Measurements from ENCODE around the gene TIMM50. TPM values are rescaled to one million over a fixed set of nuclear protein-coding genes. Genes with fewer than 3 reads are reported as not detected.

TIMM50 gene
- total RNA-seq = 10 to 100 TPM; 66.9 to 97.6 (median 85.6) TPM

DNA sequence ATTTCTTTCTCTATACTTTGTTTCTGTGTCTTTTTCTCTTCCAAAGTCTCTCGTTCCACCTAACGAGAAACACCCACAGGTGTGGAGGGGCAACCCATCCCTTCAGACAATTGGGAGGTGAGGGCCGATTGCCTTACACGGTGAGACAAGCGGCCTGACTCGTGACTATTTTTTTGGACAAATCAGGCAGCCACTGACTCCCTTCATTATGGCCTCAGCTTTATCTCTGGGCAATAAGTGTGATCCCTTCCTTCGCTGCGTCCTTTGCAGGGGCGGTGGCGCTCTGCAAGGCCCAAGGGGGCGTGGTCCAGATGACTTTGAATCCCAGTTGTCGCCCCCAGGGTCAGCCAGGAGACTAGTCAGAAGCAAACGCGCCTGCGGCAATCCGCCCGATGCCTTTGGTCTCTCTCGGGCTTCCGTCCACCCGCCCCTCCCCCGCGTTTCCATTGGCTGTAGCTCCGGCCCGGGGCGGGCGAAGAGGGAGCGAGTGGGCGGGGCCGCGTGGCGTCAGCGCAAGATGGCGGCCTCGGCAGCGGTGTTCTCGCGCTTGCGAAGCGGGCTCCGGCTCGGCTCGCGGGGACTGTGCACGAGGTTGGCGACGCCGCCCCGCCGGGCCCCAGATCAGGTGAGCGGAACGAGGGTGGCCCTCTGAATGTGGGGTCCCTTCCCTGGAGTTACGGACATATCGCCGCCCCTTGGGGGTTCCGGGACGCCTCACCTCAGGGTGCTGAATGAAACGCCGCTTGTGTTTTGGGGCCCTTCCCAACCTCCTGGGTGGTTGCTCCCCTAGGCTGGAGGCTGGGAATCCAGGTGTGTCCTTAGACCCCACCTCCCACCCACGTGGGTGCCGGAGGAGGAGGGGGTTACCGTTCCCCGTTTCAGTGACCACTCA is at the start of gene TIMM50:
Gene TIMM50 (plus strand): TSS at position 502 of the 892 bp plus-strand sequence. CDS start 16 bp downstream, at position 518.
- H3K36me3 ChIP-seq = peaks cover 0 to 33% of the 10 kb centered on the region in 2 donors
- TF ChIP-seq, protein P1, sequence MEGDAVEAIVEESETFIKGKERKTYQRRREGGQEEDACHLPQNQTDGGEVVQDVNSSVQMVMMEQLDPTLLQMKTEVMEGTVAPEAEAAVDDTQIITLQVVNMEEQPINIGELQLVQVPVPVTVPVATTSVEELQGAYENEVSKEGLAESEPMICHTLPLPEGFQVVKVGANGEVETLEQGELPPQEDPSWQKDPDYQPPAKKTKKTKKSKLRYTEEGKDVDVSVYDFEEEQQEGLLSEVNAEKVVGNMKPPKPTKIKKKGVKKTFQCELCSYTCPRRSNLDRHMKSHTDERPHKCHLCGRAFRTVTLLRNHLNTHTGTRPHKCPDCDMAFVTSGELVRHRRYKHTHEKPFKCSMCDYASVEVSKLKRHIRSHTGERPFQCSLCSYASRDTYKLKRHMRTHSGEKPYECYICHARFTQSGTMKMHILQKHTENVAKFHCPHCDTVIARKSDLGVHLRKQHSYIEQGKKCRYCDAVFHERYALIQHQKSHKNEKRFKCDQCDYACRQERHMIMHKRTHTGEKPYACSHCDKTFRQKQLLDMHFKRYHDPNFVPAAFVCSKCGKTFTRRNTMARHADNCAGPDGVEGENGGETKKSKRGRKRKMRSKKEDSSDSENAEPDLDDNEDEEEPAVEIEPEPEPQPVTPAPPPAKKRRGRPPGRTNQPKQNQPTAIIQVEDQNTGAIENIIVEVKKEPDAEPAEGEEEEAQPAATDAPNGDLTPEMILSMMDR (IDR thresholded peaks at IDR 0.05 in 4 of 5, conservative IDR thresholded peaks at IDR 0.05 in 1 of 5) = no peak
- TF ChIP-seq POLR2A (IDR thresholded peaks at IDR 0.05) = peak; percentile 44 to 71
- intact Hi-C loops (cut with DNase I; ENCODE audit: low total_unique reads) (loop anchor here (1.0 to 5.0 kb wide), 4 partner anchors 33 to 356 kb away; partner anchors contain the start of genes EID2B, PAK4 and SAMD4B), in situ Hi-C loops (cut with MboI; ENCODE audit: low sequenced_read_pairs in 4 of 4) (no loop called here)
- ATAC-seq (peak; percentile 97 to 98), DNase-seq (peak; percentile 91 to 97)
- peaks cover 11% of the 10 kb centered on the region in 2 donors for H3K4me1 ChIP-seq
- H3K27me3 ChIP-seq = no peaks in the 10 kb centered on the region
- H3K27ac ChIP-seq = peak within 1 kb of the TSS; percentile 88 to 95 (median 92)
- no peaks in the 10 kb centered on the region for H3K9me3 ChIP-seq
- peak within 1 kb of the TSS; percentile 92 to 100 (median 99) for H3K4me3 ChIP-seq

DNA sequence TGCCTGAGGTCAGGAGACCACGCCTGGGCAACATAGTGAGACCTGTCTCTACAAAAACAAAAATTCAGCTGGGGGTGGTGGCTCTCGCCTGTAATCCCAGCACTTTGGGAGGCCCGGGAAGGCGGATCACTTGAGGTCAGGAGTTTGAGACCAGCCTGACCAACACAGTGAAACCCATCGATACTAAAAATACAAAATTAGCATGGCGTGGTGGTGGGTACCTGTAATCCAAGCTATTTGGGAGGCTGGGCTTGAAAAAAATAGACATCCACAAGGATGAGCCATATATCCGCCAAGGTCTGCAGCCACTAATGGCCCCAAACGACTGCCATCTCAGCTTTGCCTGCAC is 48.0 kb upstream of the TIMM50 start:
- intact Hi-C loops (cut with DNase I; ENCODE audit: low total_unique reads) = loop anchor here (5.0 kb wide), 1 partner anchor 40 kb away; the partner anchor contains the start of genes MED29 and PAF1
- in situ Hi-C loops (cut with MboI; ENCODE audit: low sequenced_read_pairs in 4 of 4) = loop anchor here in 2 of 4 donors (25.0 kb wide), 2 partner anchors 105 to 405 kb away; partner anchors contain the start of genes DYRK1B (in 2 of the 2), FBL (in 2 of the 2), EID2 (in 1 of the 2) and EID2B (in 1 of the 2)
- H3K9me3 ChIP-seq = no peaks in the 10 kb centered on the region
- DNase-seq = no peak
- TF ChIP-seq, protein P1 (IDR thresholded peaks at IDR 0.05 in 4 of 5, conservative IDR thresholded peaks at IDR 0.05 in 1 of 5) = no peak
- TF ChIP-seq POLR2A (IDR thresholded peaks at IDR 0.05) = no peak
- H3K4me1 ChIP-seq = peaks cover 29 to 32% of the 10 kb centered on the region in 2 donors
- ATAC-seq = no peak
- H3K27ac ChIP-seq = no peak overlapping the region
- H3K4me3 ChIP-seq = no peak overlapping the region
- H3K27me3 ChIP-seq = no peaks in the 10 kb centered on the region
- peaks cover 4 to 32% of the 10 kb centered on the region in 2 donors for H3K36me3 ChIP-seq

DNA sequence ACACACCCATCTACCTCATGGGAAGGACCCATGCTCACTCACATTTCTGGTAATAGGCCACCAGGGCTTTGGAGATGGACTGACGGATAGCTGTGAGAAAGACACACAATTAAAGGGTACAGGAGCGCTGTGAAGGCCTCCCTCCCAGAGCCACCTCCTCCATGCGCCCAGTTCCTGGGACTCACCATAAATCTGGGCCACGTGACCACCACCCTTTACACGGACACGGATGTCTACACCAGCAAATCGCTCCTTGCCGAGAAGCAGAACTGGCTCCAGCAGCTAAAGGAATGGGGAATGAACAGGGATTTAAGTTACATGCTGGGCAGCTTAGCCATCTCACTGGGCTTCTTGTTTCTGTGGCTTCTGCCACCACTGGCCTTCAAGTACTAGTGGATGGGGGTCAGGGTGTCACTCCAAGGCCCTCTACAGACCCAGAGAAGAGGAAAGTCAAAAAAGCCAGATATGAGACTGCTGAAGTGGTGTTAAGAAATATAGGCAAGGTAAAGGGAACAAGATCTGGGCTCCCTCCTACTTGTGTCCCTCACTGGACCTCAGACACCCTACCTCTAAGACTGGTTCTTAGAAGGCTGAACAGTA is 47.1 kb upstream of the TIMM50 start:
- in situ Hi-C loops (cut with MboI; ENCODE audit: low sequenced_read_pairs in 4 of 4) = loop anchor here in 2 of 4 donors (25.0 kb wide), 2 partner anchors 104 to 404 kb away; partner anchors contain the start of genes DYRK1B (in 2 of the 2), FBL (in 2 of the 2), EID2 (in 1 of the 2) and EID2B (in 1 of the 2)
- Histone ChIP-seq H3K4me1 (peaks cover 27% of the 10 kb centered on the region in 2 donors), H3K27ac (peak overlapping the region in 3 of 4 donors; percentile 88 to 95 (median 91)), H3K36me3 (peaks cover 4 to 32% of the 10 kb centered on the region in 2 donors), H3K4me3 (no peak overlapping the region), H3K9me3 (no peaks in the 10 kb centered on the region), H3K27me3 (no peaks in the 10 kb centered on the region)
- ATAC-seq = no peak
- intact Hi-C loops (cut with DNase I; ENCODE audit: low total_unique reads) = loop anchor here (2.0 to 5.0 kb wide), 2 partner anchors 21 to 41 kb away; partner anchors contain the start of genes MED29, PAF1 and PLEKHG2
- no peak for TF ChIP-seq POLR2A (IDR thresholded peaks at IDR 0.05)
- TF ChIP-seq, protein P1 (IDR thresholded peaks at IDR 0.05 in 4 of 5, conservative IDR thresholded peaks at IDR 0.05 in 1 of 5) = no peak
- no peak for DNase-seq

Measured in gastrocnemius medialis (tissue), 4 donors.